Panc1 (cell line): Measurements from ENCODE around the gene HNRNPA2B1. TPM values are rescaled to one million over a fixed set of nuclear protein-coding genes. Genes with fewer than 3 reads are reported as not detected.

Source experiments
- ATAC-seq: fragments of 200-7000 bp; cut with Tn5 transposase; 2 replicates; pipeline ENCODE4 v1.9.1; 2020; ENCODE audit warnings: mild to moderate bottlenecking, moderate library complexity
- BruUV-seq: library from RNA; stranded (reverse); fragments of 400-500 nt; replicated peaks from 2 replicates; lab custom pipeline; 2021; lab: Mats Ljungman, UMichigan
- CTCF ChIA-PET: fragments of 300-600 bp; sonication (Branson Sonifier 250); formaldehyde crosslinking; loops from one replicate; lab custom pipeline; 2022; ENCODE audit warnings: antibody characterized with exemption; lab: Charles Lee
- POLR2A ChIA-PET: fragments of 300-600 bp; sonication (Branson Sonifier 250); formaldehyde crosslinking; loops from one replicate; lab custom pipeline; 2022; ENCODE audit warnings: antibody characterized with exemption; lab: Charles Lee
- DNase-seq: peaks from one replicate; pipeline ENCODE4 v3.0.0-alpha.2; 2010; ENCODE audit warnings: low read depth, low spot score
- H3K27ac ChIP-seq: 2 replicates; pipeline ENCODE4 v1.5.1; 2011; ENCODE audit warnings: mild to moderate bottlenecking, low read length, inconsistent platforms
- H3K27me3 ChIP-seq: fragments of 200-500 bp; sonication (Bioruptor generic); 2 replicates; pipeline ENCODE4 v1.6.0; 2014; ENCODE audit warnings: low read length, inconsistent platforms; ENCODE audit not compliant: control insufficient read depth, insufficient read depth
- H3K36me3 ChIP-seq: fragments of 200-500 bp; sonication (Bioruptor generic); 2 replicates; pipeline ENCODE4 v1.5.1; 2014; ENCODE audit warnings: inconsistent platforms, mild to moderate bottlenecking, low read length, moderate library complexity; ENCODE audit not compliant: control insufficient read depth, insufficient read depth
- H3K4me1 ChIP-seq: 2 replicates; pipeline ENCODE4 v1.5.1; 2011; ENCODE audit warnings: inconsistent platforms, mild to moderate bottlenecking, low read length, moderate library complexity; ENCODE audit not compliant: control insufficient read depth, insufficient read depth
- H3K4me3 ChIP-seq, 2 experiments: 2 replicates each; pipeline ENCODE4 v1.5.1; 2011 to 2012; ENCODE audit warnings: low read depth in 2 of 2, low read length in 2 of 2, mild to moderate bottlenecking in 2 of 2, inconsistent platforms in 1 of 2, moderate library complexity in 1 of 2
- H3K9me3 ChIP-seq: fragments of 200-500 bp; sonication (Bioruptor generic); 2 replicates; pipeline ENCODE4 v1.5.1; 2014; ENCODE audit warnings: low read depth, mild to moderate bottlenecking, inconsistent platforms, low read length, moderate library complexity; ENCODE audit not compliant: control insufficient read depth, insufficient read depth
- POLR2AphosphoS5 ChIP-seq: IDR thresholded peaks from 2 replicates; pipeline ENCODE4 v1.6.1; 2012; ENCODE audit warnings: mild to moderate bottlenecking, low read depth, low read length, moderate library complexity
- SIN3A ChIP-seq: IDR thresholded peaks from 2 replicates; pipeline ENCODE4 v1.6.1; 2012; ENCODE audit warnings: low read depth, mild to moderate bottlenecking, low read length, moderate library complexity, borderline replicate concordance; ENCODE audit not compliant: insufficient read depth
- TCF7L2 ChIP-seq: IDR thresholded peaks from 2 replicates; pipeline ENCODE4 v1.6.1; 2011; ENCODE audit warnings: mild to moderate bottlenecking, low read depth, low read length, inconsistent platforms
- in situ Hi-C: cut with HindIII; loops from 2 replicates; pipeline ENCODE4 v1.10.0; 2016; ENCODE audit warnings: low sequenced_read_pairs, low pct_unique_long_range_greater_than_20kb
- intact Hi-C: fragments of 100-400 bp; cut with micrococcal nuclease; formaldehyde crosslinking; loops from one replicate; pipeline ENCODE4 v1.10.0; 2022; ENCODE audit not compliant: unreplicated experiment
- total RNA-seq: library from RNA; stranded (reverse); gene quantifications from one replicate; pipeline ENCODE4 v1.2.1, GENCODE V29; 2021; ENCODE audit not compliant: unreplicated experiment
- TF ChIP-seq, protein P1 (sequence below), 2 experiments: IDR thresholded peaks; 2 replicates each; pipeline ENCODE4 v1.6.1; 2011 to 2012; ENCODE audit warnings: low read depth in 2 of 2, control low read depth in 1 of 2, low read length in 1 of 2, mild to moderate bottlenecking in 1 of 2, moderate library complexity in 1 of 2; ENCODE audit not compliant: insufficient read depth in 1 of 2
- TF ChIP-seq, protein P2 (sequence below): fragments of 450-650 bp; IDR thresholded peaks from 2 replicates; pipeline ENCODE4 v1.5.1; 2017; ENCODE audit warnings: mild to moderate bottlenecking

The HNRNPA2B1 gene
- total RNA-seq, 1 experiment from 2014 or later = 819 TPM

DNA sequence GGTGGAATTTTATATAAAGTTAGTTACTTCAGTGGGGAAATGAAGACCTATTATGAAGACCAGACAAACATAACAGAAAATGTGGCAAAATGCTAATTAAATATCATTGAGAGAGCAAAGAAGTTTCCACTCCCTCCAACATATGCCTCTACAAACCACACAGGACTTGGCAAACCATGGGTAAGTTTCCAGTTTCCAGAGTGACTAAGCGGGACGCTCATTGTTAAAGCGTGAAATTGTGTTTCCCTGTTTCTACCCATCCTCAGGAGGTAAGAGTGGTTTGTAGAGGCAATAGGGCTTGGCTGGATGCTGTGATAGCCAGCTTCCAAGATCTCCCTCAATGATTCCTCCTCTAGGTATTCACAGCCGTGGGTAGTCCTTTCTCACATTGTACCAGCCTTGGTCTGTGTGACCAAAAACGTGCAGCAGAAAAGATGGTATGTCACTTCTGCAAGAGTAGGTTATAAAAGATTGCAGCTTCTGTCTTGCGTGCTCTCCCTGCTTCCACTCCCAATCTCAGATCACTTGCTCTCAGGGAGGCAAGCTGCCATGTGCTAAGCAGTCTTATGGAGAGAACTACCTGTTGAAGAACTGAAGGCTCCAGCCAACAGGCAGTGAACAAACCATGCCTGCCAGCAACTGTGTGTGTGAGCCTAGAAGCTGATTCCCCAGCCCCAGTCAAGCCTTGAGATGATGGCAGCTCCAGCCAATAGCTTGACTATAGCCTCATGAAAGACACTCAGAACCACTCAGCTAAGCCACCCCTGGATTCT is 36.7 kb upstream of the HNRNPA2B1 start:
- ATAC-seq (peak; percentile 66), DNase-seq (no peak)
- TF ChIP-seq POLR2AphosphoS5 (no peak), TCF7L2 (no peak), SIN3A (no peak)
- TF ChIP-seq, protein P1, sequence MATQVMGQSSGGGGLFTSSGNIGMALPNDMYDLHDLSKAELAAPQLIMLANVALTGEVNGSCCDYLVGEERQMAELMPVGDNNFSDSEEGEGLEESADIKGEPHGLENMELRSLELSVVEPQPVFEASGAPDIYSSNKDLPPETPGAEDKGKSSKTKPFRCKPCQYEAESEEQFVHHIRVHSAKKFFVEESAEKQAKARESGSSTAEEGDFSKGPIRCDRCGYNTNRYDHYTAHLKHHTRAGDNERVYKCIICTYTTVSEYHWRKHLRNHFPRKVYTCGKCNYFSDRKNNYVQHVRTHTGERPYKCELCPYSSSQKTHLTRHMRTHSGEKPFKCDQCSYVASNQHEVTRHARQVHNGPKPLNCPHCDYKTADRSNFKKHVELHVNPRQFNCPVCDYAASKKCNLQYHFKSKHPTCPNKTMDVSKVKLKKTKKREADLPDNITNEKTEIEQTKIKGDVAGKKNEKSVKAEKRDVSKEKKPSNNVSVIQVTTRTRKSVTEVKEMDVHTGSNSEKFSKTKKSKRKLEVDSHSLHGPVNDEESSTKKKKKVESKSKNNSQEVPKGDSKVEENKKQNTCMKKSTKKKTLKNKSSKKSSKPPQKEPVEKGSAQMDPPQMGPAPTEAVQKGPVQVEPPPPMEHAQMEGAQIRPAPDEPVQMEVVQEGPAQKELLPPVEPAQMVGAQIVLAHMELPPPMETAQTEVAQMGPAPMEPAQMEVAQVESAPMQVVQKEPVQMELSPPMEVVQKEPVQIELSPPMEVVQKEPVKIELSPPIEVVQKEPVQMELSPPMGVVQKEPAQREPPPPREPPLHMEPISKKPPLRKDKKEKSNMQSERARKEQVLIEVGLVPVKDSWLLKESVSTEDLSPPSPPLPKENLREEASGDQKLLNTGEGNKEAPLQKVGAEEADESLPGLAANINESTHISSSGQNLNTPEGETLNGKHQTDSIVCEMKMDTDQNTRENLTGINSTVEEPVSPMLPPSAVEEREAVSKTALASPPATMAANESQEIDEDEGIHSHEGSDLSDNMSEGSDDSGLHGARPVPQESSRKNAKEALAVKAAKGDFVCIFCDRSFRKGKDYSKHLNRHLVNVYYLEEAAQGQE (IDR thresholded peaks at IDR 0.05; ENCODE audit: insufficient read depth in 1 of 2, low read depth in 2 of 2, low read length in 1 of 2) = no peak
- TF ChIP-seq, protein P2, sequence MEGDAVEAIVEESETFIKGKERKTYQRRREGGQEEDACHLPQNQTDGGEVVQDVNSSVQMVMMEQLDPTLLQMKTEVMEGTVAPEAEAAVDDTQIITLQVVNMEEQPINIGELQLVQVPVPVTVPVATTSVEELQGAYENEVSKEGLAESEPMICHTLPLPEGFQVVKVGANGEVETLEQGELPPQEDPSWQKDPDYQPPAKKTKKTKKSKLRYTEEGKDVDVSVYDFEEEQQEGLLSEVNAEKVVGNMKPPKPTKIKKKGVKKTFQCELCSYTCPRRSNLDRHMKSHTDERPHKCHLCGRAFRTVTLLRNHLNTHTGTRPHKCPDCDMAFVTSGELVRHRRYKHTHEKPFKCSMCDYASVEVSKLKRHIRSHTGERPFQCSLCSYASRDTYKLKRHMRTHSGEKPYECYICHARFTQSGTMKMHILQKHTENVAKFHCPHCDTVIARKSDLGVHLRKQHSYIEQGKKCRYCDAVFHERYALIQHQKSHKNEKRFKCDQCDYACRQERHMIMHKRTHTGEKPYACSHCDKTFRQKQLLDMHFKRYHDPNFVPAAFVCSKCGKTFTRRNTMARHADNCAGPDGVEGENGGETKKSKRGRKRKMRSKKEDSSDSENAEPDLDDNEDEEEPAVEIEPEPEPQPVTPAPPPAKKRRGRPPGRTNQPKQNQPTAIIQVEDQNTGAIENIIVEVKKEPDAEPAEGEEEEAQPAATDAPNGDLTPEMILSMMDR = no peak
- Histone ChIP-seq H3K27me3 (no peaks in the 10 kb centered on the region; the same call in 1 of the 2 replicates), H3K4me3 (no peak overlapping the region), H3K27ac (no peak overlapping the region), H3K9me3 (no peaks in the 10 kb centered on the region), H3K36me3 (no peaks in the 10 kb centered on the region), H3K4me1 (no peaks in the 10 kb centered on the region)
- in situ Hi-C loops = no loop called here
- no TSS peak for BruUV-seq
- intact Hi-C loops = no loop called here
- CTCF ChIA-PET = interaction anchor here (0.6 kb wide), 1 partner anchor 20 kb away, joined by 14 read pairs; no protein-coding TSS in a partner anchor
- POLR2A ChIA-PET = no interaction called here

DNA sequence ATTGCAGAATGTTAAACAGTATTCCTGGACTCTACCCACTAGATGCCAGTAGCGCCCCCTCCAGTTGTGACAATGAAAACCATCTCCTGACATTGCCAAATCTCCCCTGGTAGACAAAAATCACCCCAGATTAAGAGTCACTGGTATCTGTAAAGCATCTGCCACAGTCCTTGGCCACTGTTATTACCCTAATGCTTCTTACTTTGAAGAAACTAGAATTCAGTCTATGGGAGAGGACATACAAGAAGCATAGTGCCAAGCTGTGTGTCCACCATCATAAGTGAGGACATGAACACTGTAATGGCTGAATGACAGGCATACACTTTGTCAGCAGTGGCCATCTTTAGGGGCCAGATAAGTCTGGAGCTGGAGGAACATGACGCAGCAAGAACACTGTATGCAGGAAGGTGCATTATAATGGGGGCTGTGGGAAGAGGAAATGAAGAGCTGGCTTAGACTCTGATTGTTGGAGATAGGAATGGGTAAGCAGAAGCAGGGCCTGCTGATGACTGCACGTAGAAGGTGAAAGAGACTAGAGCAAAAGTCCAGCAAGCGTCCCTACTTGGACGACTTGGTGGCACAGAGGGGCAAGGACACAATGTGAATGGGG is 33.5 kb upstream of the HNRNPA2B1 start:
- in situ Hi-C loops (no loop called here), intact Hi-C loops (no loop called here)
- Histone ChIP-seq H3K9me3 (no peaks in the 10 kb centered on the region), H3K36me3 (no peaks in the 10 kb centered on the region), H3K27me3 (no peaks in the 10 kb centered on the region; the same call in 1 of the 2 replicates), H3K4me1 (no peaks in the 10 kb centered on the region), H3K4me3 (no peak overlapping the region), H3K27ac (no peak overlapping the region)
- CTCF ChIA-PET = no interaction called here
- POLR2A ChIA-PET = interaction anchor here (0.6 kb wide), 1 partner anchor 72 kb away, joined by 3 read pairs; no protein-coding TSS in a partner anchor
- no TSS peak for BruUV-seq
- TF ChIP-seq, protein P2 = no peak; the same call in 1 of the 2 replicates
- TF ChIP-seq TCF7L2 (no peak), SIN3A (no peak), POLR2AphosphoS5 (no peak)
- TF ChIP-seq, protein P1 (IDR thresholded peaks at IDR 0.05; ENCODE audit: insufficient read depth in 1 of 2, low read depth in 2 of 2, low read length in 1 of 2) = no peak
- no peak for DNase-seq
- no peak for ATAC-seq
